ENCODE data around the gene RIPK4.

GRCh38 chr21:41707231-41707959 lies 59.5 kb downstream of the RIPK4 start:
- TF ChIP-seq CTCF (IDR thresholded peaks at IDR 0.05) = no peak
- no peak for TF ChIP-seq ZFX (IDR thresholded peaks at IDR 0.05; ENCODE audit: borderline replicate concordance)

Data from 22Rv1 (cell line).